Ishikawa (cell line): ENCODE results near the gene RBM10.

Experiments used
- CEBPB ChIP-seq: IDR thresholded peaks from 2 replicates; pipeline ENCODE4 v1.6.1; 2012
- CREB1 ChIP-seq: IDR thresholded peaks from 2 replicates; pipeline ENCODE4 v1.6.1; 2012; ENCODE audit warnings: low read depth
- EGR1 ChIP-seq: IDR thresholded peaks from 2 replicates; pipeline ENCODE4 v1.6.1; 2012
- EP300 ChIP-seq: IDR thresholded peaks from 2 replicates; pipeline ENCODE4 v1.6.1; 2012; ENCODE audit warnings: borderline replicate concordance
- FOXM1 ChIP-seq: IDR thresholded peaks from 2 replicates; pipeline ENCODE4 v1.6.1; 2012; ENCODE audit warnings: low read depth, borderline replicate concordance
- NFIC ChIP-seq: IDR thresholded peaks from 2 replicates; pipeline ENCODE4 v1.6.1; 2012
- RAD21 ChIP-seq: IDR thresholded peaks from 2 replicates; pipeline ENCODE4 v1.6.1; 2012; ENCODE audit warnings: low read depth
- TAF1 ChIP-seq: IDR thresholded peaks from 2 replicates; pipeline ENCODE4 v1.6.1; 2012; ENCODE audit warnings: low read depth, mild to moderate bottlenecking
- TCF12 ChIP-seq: IDR thresholded peaks from 2 replicates; pipeline ENCODE4 v1.6.1; 2012; ENCODE audit warnings: low read depth
- TEAD4 ChIP-seq: IDR thresholded peaks from 2 replicates; pipeline ENCODE4 v1.6.1; 2012
- YY1 ChIP-seq: IDR thresholded peaks from 2 replicates; pipeline ENCODE4 v1.6.1; 2012; ENCODE audit warnings: low read depth
- ZBTB7A ChIP-seq: IDR thresholded peaks from 2 replicates; pipeline ENCODE4 v1.6.1; 2012; ENCODE audit warnings: low read depth
- TF ChIP-seq, protein P1 (sequence below): IDR thresholded peaks from 2 replicates; pipeline ENCODE4 v1.6.1; 2012
- TF ChIP-seq, protein P2 (sequence below): IDR thresholded peaks from 2 replicates; pipeline ENCODE4 v1.6.1; 2012
- TF ChIP-seq, protein P3 (sequence below): IDR thresholded peaks from 2 replicates; pipeline ENCODE4 v1.6.1; 2012; ENCODE audit warnings: low read depth, mild to moderate bottlenecking

RBM10 gene

DNA sequence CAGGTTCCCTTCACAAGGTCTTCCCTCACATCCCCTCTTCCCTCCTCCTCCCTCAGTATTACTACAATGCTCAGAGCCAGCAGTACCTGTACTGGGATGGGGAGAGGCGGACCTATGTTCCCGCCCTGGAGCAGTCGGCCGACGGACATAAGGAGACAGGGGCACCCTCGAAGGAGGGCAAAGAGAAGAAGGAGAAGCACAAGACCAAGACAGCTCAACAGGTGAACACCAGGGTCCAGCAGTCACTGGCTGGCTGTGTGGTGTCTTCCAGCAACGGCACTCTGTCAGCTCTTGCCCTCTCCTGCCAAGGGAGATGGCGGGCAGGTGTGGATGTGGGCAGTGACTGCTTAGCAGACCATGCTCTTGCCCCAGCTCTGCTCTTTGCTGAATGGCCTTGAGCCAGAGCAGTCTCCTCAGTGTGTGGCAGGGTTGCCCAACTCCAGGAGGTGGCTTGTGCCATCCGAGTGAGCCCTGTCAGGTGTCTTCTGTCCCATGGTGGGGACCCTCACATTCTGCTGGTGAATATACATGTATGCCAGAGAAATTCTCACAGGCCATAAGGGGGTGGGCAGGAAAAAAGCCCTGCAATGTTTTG lies 37.2 kb downstream of the RBM10 start:
- TF ChIP-seq FOXM1 (no peak), YY1 (no peak), TCF12 (no peak), EP300 (no peak)
- TF ChIP-seq, protein P1, sequence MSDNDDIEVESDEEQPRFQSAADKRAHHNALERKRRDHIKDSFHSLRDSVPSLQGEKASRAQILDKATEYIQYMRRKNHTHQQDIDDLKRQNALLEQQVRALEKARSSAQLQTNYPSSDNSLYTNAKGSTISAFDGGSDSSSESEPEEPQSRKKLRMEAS, result no peak

- TF ChIP-seq EGR1, result no peak
Observed at GRCh38 chrX:47184486-47184885, 39.5 kb downstream of the RBM10 start.

- no peak for TF ChIP-seq CREB1
- TF ChIP-seq, protein P2, sequence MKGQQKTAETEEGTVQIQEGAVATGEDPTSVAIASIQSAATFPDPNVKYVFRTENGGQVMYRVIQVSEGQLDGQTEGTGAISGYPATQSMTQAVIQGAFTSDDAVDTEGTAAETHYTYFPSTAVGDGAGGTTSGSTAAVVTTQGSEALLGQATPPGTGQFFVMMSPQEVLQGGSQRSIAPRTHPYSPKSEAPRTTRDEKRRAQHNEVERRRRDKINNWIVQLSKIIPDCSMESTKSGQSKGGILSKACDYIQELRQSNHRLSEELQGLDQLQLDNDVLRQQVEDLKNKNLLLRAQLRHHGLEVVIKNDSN, result no peak
- no peak for TF ChIP-seq FOXM1
- TF ChIP-seq NFIC, result no peak
- TF ChIP-seq ZBTB7A, result no peak
- TF ChIP-seq, protein P1, result no peak
- TF ChIP-seq, protein P3, sequence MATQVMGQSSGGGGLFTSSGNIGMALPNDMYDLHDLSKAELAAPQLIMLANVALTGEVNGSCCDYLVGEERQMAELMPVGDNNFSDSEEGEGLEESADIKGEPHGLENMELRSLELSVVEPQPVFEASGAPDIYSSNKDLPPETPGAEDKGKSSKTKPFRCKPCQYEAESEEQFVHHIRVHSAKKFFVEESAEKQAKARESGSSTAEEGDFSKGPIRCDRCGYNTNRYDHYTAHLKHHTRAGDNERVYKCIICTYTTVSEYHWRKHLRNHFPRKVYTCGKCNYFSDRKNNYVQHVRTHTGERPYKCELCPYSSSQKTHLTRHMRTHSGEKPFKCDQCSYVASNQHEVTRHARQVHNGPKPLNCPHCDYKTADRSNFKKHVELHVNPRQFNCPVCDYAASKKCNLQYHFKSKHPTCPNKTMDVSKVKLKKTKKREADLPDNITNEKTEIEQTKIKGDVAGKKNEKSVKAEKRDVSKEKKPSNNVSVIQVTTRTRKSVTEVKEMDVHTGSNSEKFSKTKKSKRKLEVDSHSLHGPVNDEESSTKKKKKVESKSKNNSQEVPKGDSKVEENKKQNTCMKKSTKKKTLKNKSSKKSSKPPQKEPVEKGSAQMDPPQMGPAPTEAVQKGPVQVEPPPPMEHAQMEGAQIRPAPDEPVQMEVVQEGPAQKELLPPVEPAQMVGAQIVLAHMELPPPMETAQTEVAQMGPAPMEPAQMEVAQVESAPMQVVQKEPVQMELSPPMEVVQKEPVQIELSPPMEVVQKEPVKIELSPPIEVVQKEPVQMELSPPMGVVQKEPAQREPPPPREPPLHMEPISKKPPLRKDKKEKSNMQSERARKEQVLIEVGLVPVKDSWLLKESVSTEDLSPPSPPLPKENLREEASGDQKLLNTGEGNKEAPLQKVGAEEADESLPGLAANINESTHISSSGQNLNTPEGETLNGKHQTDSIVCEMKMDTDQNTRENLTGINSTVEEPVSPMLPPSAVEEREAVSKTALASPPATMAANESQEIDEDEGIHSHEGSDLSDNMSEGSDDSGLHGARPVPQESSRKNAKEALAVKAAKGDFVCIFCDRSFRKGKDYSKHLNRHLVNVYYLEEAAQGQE, result no peak
- no peak for TF ChIP-seq TCF12
- TF ChIP-seq YY1, result no peak
- no peak for TF ChIP-seq TEAD4
- TF ChIP-seq CEBPB, result no peak
- TF ChIP-seq EGR1, result no peak
- no peak for TF ChIP-seq TAF1
- TF ChIP-seq EP300, result no peak
- TF ChIP-seq RAD21, result no peak
Observed at GRCh38 chrX:47185241-47185640, 40.2 kb downstream of the RBM10 start.

GRCh38 chrX:47186096-47186740 lies 41.2 kb downstream of the RBM10 start:
- TF ChIP-seq EP300 (no peak), CEBPB (no peak), TCF12 (no peak), RAD21 (no peak), CREB1 (no peak)
- TF ChIP-seq, protein P2, result no peak
- TF ChIP-seq, protein P1, result no peak

DNA sequence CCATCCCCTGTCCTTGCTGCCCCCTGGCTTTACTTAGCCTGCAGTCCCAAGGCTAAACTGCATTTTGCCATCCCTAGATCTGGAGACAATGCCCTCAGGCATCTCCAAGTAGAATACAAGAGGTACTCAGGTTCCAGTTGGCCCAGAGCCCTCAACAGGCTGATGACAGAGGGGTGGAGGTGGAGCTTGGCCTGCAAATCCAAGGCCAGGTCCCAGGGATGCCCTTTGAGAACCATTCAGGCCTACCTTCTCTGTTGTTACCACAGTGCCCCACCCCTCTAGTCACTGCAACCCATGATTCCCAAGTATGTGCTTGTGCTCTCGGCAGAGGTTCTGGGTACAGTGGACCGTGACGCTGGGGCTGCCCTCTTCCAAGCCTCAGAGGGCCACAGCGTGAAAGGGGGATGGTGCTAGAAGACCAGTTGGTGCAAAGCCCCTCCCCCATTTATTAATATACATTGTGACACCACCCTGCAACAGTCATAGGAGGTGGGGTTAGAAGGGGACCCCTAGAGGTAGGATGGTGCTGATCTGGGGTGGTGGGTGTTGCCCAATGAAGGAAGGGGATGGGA lies 42.2 kb downstream of the RBM10 start:
- TF ChIP-seq, protein P2, result no peak
- TF ChIP-seq TAF1, result no peak
- TF ChIP-seq TEAD4, result no peak
- TF ChIP-seq NFIC, result peak; percentile 10; the same call in 1 of the 2 replicates
- TF ChIP-seq CREB1, result no peak
- no peak for TF ChIP-seq FOXM1

DNA sequence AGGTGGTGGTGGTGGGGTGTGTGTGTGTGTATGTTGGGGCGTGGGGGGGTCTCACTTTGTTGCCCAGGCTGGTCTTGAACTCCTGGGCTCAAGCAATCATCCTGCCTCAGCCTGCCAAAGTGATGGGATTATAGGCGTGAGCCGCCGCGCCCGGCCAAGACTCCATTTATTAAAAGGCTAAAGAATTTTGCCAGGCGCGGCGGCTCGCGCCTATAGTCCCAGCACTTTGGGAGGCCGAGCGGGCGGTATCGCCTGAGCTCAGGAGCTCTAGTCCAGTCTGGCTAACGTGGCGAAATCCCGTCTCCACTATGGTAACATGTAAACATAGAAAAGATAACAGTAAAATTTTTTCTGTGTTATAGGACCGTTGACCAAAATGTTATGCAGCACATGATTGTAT lies 44.9 kb downstream of the RBM10 start:
- TF ChIP-seq EGR1 (no peak), CEBPB (no peak), FOXM1 (no peak), CREB1 (no peak), TEAD4 (no peak), EP300 (no peak), TCF12 (no peak), ZBTB7A (no peak), YY1 (no peak), TAF1 (no peak), RAD21 (no peak)
- TF ChIP-seq, protein P1, result no peak
- TF ChIP-seq, protein P3, result no peak
- TF ChIP-seq, protein P2, result no peak
